Measurements from ENCODE around the gene LCMT2.

DNA sequence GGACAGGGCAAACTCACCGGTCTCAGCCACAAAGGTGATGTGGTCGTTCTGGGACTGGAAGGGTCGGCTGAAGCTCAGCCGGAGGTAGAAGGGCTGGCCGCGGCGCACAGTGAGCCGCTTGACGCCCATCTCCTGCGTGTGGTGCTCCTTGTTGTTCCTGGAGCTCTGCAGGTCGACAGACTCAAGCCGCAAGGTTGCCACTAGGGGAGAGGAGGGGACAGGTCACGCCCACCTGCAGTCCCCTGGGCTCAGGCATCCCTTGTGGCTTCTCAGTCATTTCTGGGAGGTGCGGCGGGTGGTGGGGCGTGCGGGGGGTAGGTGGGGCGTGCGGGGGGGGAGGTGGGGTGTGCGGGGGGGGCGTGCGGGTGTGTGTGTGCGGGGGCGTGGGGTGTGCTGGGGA is 36.9 kb downstream of the LCMT2 start:
- TF ChIP-seq, protein P1, sequence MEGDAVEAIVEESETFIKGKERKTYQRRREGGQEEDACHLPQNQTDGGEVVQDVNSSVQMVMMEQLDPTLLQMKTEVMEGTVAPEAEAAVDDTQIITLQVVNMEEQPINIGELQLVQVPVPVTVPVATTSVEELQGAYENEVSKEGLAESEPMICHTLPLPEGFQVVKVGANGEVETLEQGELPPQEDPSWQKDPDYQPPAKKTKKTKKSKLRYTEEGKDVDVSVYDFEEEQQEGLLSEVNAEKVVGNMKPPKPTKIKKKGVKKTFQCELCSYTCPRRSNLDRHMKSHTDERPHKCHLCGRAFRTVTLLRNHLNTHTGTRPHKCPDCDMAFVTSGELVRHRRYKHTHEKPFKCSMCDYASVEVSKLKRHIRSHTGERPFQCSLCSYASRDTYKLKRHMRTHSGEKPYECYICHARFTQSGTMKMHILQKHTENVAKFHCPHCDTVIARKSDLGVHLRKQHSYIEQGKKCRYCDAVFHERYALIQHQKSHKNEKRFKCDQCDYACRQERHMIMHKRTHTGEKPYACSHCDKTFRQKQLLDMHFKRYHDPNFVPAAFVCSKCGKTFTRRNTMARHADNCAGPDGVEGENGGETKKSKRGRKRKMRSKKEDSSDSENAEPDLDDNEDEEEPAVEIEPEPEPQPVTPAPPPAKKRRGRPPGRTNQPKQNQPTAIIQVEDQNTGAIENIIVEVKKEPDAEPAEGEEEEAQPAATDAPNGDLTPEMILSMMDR (IDR thresholded peaks at IDR 0.05), result no peak
- TF ChIP-seq POLR2A (IDR thresholded peaks at IDR 0.05) (no peak), POLR2AphosphoS5 (IDR thresholded peaks at IDR 0.05) (no peak)
